Ascending aorta (tissue), 2 donors: ENCODE measurements around the gene RGS6. TPM values are rescaled to one million over a fixed set of nuclear protein-coding genes. Genes with fewer than 3 reads are reported as not detected.

Experiments
- DNase-seq, 2 donors: peaks; one replicate each; pipeline ENCODE4 v3.0.0-alpha.2; 2019; ENCODE audit warnings: low spot score in 2 of 2
- H3K27ac ChIP-seq, 2 donors: fragments of 200-600 bp; sonication (generic); one replicate each; pipeline ENCODE4 v1.5.1; 2016 to 2017; ENCODE audit warnings: mild to moderate bottlenecking in 1 of 2
- H3K27me3 ChIP-seq: fragments of 200-600 bp; sonication (generic); one replicate; pipeline ENCODE4 v1.5.1; 2017
- H3K36me3 ChIP-seq, 2 donors: fragments of 200-600 bp; sonication (generic); one replicate each; pipeline ENCODE4 v1.5.1; 2016
- H3K4me1 ChIP-seq, 2 donors: fragments of 200-600 bp; sonication (generic); one replicate each; pipeline ENCODE4 v1.5.1; 2016 to 2017; ENCODE audit warnings: mild to moderate bottlenecking in 1 of 2
- H3K4me3 ChIP-seq, 2 donors: fragments of 200-600 bp; sonication (generic); one replicate each; pipeline ENCODE4 v1.5.1; 2016 to 2017; ENCODE audit warnings: mild to moderate bottlenecking in 1 of 2
- H3K9me3 ChIP-seq, 2 donors: fragments of 200-600 bp; sonication (generic); one replicate each; pipeline ENCODE4 v1.5.1; 2016
- intact Hi-C: fragments of 100-400 bp; cut with DNase I; formaldehyde crosslinking; loops from one replicate; pipeline ENCODE4 v1.15.1; 2023
- total RNA-seq: library from RNA; depleted of rRNA; stranded (reverse); fragments of >200 nt; gene quantifications from one replicate; pipeline ENCODE4 v1.1.0, GENCODE V29; 2016
- TF ChIP-seq, protein P1 (sequence below), 3 experiments: fragments of 200-600 bp in 2 of 3; fragments of 450-650 bp in 1 of 3; sonication (generic) in 2 of 3; IDR thresholded peaks; one replicate each; pipeline ENCODE4 v1.5.1; 2016 to 2019; ENCODE audit warnings: antibody characterized with exemption in 3 of 3, mild to moderate bottlenecking in 1 of 3, moderate library complexity in 1 of 3

The RGS6 gene
- total RNA-seq, 1 donor from 2014 or later = 0.11 TPM

- Histone ChIP-seq H3K9me3 (peaks cover 0 to 9% of the 10 kb centered on the region in 2 donors), H3K4me1 (no peaks in the 10 kb centered on the region), H3K27ac (no peak overlapping the region), H3K36me3 (no peaks in the 10 kb centered on the region), H3K27me3 (no peaks in the 10 kb centered on the region), H3K4me3 (no peak overlapping the region)
- no peak for DNase-seq
- TF ChIP-seq, protein P1, sequence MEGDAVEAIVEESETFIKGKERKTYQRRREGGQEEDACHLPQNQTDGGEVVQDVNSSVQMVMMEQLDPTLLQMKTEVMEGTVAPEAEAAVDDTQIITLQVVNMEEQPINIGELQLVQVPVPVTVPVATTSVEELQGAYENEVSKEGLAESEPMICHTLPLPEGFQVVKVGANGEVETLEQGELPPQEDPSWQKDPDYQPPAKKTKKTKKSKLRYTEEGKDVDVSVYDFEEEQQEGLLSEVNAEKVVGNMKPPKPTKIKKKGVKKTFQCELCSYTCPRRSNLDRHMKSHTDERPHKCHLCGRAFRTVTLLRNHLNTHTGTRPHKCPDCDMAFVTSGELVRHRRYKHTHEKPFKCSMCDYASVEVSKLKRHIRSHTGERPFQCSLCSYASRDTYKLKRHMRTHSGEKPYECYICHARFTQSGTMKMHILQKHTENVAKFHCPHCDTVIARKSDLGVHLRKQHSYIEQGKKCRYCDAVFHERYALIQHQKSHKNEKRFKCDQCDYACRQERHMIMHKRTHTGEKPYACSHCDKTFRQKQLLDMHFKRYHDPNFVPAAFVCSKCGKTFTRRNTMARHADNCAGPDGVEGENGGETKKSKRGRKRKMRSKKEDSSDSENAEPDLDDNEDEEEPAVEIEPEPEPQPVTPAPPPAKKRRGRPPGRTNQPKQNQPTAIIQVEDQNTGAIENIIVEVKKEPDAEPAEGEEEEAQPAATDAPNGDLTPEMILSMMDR (IDR thresholded peaks at IDR 0.05) = no peak
- intact Hi-C loops = no loop called here
Measured at GRCh38 chr14:72463291-72463866, 531.1 kb downstream of the RGS6 start.

DNA sequence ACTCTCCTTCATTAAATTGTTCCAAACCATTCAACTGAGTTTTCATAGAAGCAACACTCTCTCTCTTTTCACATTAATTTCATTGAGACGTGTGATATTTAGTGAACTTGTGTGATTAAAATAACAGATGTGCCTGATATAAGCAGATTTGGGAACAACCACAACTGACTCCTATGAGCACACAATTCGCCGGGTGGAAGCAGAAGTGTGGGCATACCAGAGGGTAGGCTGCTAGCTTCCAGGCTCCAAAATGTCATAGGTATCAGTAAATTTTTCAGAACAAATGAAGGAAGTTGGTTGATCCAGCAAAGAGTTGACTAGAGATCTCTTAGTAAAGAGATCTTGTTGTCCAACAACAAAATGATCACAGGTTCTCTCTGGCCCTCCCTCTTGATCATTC lies 532.0 kb downstream of the RGS6 start:
- DNase-seq = no peak
- Histone ChIP-seq H3K27ac (no peak overlapping the region), H3K4me3 (no peak overlapping the region), H3K27me3 (no peaks in the 10 kb centered on the region), H3K9me3 (peaks cover 0 to 9% of the 10 kb centered on the region in 2 donors), H3K4me1 (no peaks in the 10 kb centered on the region), H3K36me3 (no peaks in the 10 kb centered on the region)
- intact Hi-C loops = no loop called here
- TF ChIP-seq, protein P1 (IDR thresholded peaks at IDR 0.05) = no peak

- intact Hi-C loops = no loop called here
- H3K9me3 ChIP-seq = peaks cover 0 to 9% of the 10 kb centered on the region in 2 donors
- H3K4me1 ChIP-seq = no peaks in the 10 kb centered on the region
- H3K27me3 ChIP-seq = no peaks in the 10 kb centered on the region
- no peak for DNase-seq
- no peaks in the 10 kb centered on the region for H3K36me3 ChIP-seq
- H3K4me3 ChIP-seq = no peak overlapping the region
- TF ChIP-seq, protein P1 (IDR thresholded peaks at IDR 0.05) = no peak
- no peak overlapping the region for H3K27ac ChIP-seq
Measured at GRCh38 chr14:72466325-72466724, 534.1 kb downstream of the RGS6 start.

DNA sequence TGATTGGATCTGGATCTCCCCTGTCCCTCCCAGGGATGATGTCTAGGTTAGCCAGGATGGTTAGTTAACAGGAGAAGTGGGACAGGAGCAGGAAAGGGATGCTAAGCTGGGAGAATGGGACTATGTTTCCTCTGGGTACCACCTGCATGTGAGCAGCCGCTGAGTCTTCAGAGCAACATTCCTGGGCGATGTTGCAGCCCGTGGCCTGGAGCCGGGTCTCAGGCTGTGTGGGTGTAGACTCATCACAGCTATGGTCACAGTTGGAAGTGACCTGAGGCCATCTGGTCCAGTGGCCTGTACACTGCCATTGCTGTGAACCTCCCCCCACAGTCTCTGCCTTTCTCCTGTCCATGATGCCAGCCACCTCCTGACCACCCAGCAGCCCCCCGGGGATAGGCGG lies 539.1 kb downstream of the RGS6 start:
- no peaks in the 10 kb centered on the region for H3K36me3 ChIP-seq
- H3K4me3 ChIP-seq = no peak overlapping the region
- no peak for DNase-seq
- H3K9me3 ChIP-seq = peaks cover 0 to 5% of the 10 kb centered on the region in 2 donors
- no peak overlapping the region for H3K27ac ChIP-seq
- TF ChIP-seq, protein P1 (IDR thresholded peaks at IDR 0.05) = no peak
- no peaks in the 10 kb centered on the region for H3K4me1 ChIP-seq
- intact Hi-C loops = no loop called here
- H3K27me3 ChIP-seq = no peaks in the 10 kb centered on the region

GRCh38 chr14:72472845-72473244 lies 540.6 kb downstream of the RGS6 start:
- H3K4me1 ChIP-seq = no peaks in the 10 kb centered on the region
- intact Hi-C loops = no loop called here
- no peaks in the 10 kb centered on the region for H3K9me3 ChIP-seq
- no peaks in the 10 kb centered on the region for H3K27me3 ChIP-seq
- H3K36me3 ChIP-seq = no peaks in the 10 kb centered on the region
- H3K4me3 ChIP-seq = no peak overlapping the region
- TF ChIP-seq, protein P1 (IDR thresholded peaks at IDR 0.05) = no peak
- no peak overlapping the region for H3K27ac ChIP-seq
- DNase-seq = no peak
